ENCODE results near the gene ST3GAL3.

GRCh38 chr1:43668956-43669355 is 38.4 kb upstream of the ST3GAL3 start:
- TF ChIP-seq E2F4 (IDR thresholded peaks at IDR 0.05; ENCODE audit: low read depth, low read length), result no peak
- no peak for TF ChIP-seq CHD4 (IDR thresholded peaks at IDR 0.05)
- no peak for TF ChIP-seq NR2C2 (IDR thresholded peaks at IDR 0.05; ENCODE audit: borderline replicate concordance, control insufficient read depth, insufficient read length, low read depth)

Data from GM12878 (cell line).